Activated T-cell treated with anti-CD3 and anti-CD28 coated beads for 48 hours (primary cell): ENCODE results near the gene GRID1.

ENCODE experiments used
- DNase-seq: peaks from one replicate; pipeline ENCODE4 v3.0.0-alpha.2; 2020; ENCODE audit warnings: low read depth

Gene GRID1

DNA sequence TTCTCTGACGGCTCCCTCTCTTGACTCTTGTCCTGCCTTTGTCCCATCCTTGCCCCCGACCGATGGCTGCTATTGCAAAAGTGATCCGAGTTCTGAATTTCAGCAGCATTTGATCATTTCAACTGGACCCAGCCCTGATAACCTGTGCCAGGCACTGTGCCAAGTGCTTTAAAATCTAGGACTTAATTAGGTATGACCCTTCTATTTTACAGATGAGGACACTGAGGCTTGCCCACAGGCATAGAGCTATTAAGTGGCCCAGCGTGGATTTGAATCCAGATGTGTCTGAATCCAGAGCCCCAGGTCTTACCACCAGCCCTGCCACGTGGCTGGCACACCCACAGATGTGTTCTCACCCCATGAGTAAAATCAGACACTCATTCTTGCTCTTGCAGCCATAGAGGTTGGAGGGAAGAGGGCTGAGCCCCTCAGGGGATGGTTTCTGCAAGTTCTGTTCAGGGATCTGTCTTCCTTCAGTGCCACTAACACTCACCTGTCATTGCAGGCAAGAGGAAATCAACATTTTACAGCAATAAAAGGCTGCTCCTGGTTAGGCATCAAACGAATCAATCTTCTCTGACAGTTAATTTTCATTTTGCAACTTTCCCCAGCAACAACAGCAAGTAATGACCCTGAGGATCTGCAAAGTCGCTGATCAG, 101.2 kb downstream of the GRID1 start:
- no peak for DNase-seq

DNA sequence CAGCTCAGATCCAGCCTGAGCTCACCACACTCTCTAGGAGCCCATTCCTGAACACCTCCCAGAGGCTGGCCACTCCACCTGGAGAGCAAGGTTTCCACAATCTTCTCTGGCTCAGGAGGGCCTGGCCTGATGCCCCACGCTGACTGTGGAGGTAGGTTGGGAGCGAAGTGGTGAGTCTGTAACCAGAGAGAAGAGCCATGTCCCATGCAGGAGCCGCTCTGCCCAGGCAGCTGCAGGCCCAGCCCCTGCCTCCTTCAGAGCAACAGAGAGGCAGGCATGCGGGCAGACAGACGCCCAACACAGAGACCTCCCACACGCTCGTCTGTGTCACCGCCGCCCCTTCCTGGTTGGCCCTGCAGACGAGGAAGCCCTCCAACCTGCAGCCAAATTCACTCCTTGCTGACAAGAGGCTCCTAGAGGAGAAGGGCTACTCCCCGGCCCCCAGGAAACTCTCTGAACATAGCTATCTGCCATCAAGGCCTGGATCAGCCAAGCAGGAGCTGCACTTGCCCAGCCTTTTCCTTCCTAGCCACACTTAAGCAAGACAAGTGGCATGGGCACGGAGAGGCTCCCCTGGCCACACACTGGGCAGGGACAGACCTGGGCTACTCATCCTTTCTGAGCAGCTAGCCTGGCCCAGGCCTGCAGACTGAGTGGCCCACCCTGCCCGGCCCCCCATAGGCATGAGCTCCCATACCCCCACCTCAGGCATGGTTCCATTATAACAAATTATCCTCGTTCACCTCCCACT, 101.9 kb downstream of the GRID1 start:
- DNase-seq: no peak

DNA sequence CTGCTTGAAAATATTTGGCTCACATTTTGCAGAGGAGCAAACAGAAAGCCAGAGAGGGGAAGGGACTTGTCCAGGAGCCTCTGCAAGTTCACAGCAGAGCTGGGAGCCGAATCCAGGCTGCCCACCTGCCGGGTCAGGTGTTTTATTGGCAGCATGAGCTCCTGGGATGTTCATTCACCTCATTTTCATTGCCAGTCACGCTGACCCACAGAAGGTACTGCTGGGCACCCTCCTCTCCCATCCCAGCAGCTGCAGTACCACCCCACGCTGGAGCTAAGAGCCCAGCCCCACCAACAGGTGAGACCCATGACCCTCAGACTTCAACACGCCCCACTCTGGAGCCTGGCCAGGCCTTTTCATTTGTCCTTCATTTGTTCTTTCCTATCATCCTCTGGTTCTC, 102.7 kb downstream of the GRID1 start:
- DNase-seq: no peak

DNA sequence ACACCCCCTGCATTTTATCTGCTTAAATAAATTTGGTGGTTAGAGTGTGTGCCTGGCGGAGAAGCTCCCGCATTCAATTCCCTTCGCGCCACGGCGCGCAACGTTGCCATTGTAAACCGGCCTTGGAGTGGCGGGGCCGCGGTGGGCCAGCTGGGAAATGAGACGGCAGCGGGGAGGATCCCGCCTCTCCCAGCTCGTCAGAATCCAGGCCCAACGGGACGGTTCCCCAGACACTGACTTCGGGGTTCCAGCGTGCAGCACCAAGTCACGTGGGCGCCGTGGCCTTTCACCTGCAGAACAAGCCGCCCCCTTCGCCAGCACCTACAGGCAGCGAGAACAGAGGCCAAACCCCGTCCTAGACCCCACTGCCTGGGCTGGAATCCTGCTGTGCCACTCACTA, 103.4 kb downstream of the GRID1 start:
- DNase-seq: no peak

DNA sequence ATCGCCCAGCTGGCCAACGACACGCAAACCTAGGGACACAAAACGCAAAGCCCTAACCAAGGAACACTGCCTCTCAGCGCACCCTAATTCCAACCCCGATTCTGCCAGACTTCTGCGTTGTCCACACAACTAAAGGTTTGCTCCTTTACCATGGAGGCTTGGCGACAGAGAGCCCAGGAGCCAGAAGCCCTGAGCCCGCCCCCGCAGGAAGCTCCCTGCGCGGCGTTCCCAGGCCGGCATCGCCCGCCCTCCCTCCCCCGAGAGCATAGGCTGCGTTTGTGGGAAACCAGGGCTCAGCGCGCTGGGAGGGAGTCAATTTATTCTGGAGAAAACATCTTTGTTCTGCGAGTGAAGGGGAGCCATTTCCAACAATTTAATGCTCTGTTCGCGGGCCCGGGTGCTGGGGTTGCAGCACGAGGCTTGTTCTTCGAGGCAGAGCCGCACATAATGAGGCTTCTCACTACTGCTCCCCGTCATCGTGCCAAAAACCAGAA, 103.9 kb downstream of the GRID1 start:
- DNase-seq: no peak

DNA sequence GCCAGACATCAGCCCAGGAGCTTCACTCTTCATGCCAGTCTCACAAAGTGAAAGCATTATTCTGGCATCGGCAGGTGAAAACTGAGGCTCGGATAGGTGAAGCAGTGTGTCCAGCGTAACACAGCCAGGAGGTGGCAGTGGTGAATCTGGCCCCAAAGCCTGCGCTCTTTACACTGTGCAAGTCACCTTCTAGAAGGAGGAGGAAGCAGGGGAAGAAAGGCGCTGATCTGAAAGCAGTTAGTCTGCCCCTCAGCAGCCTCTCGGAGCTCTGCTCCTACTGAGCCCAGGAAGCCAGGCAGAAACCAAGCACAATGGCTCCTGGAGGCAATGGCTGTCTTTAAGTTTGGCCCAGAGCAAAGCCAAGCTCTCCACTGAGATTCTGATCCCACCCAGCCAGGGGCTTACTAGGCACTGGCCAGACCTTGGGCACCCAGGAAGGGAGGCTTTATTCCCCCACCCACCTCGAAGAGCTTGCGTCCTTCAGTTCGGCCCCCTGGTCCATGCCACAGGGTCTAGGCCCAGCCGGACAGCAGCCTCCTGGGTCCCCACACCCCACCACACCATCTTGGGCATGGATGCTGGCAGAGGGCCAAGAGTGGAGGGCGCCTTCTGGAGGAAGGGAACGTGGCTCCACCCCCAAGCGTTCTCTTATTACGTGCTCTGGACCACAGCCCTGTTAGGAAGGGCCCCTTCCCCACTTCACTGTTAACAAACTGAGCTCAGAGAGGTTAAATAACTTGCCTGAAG, 104.5 kb downstream of the GRID1 start:
- no peak for DNase-seq

DNA sequence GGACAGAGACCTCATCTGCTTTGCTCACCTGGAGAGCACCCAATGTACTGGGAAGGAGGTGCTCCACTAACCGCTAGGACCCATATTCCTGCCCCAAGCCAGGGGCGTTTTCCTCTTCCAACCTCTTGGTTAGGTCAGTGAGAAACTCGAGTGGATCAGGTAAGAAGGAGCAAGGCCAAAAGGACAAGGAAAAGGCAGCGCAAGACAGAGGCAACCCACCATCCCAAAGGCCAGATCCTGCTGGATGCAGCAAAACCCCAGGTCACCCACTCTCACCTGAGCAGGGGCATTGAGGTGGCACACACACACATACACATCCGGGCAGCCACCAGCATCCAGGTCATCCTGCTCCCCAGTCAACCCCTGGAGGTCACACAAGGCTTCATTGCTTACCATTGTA, 105.1 kb downstream of the GRID1 start:
- no peak for DNase-seq

DNA sequence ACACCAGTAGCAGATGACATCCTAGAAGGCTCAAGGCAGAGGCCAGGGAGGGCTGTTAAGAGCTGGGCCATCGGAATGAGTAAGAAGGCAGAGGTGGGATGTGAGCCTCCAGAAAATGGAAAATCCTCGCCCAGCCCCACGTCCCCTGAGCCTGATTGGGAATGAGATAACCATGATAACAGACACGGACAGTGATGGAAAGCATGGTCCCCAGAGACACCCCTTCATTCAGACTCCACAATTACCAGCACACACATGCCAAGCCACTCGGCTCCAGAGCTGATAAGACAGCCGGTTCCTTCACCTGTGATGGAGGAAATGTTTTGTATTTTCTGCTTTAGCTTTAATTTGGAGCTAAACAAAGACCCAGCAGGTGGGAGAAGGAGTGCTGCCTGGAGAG, 106.0 kb downstream of the GRID1 start:
- DNase-seq: no peak

DNA sequence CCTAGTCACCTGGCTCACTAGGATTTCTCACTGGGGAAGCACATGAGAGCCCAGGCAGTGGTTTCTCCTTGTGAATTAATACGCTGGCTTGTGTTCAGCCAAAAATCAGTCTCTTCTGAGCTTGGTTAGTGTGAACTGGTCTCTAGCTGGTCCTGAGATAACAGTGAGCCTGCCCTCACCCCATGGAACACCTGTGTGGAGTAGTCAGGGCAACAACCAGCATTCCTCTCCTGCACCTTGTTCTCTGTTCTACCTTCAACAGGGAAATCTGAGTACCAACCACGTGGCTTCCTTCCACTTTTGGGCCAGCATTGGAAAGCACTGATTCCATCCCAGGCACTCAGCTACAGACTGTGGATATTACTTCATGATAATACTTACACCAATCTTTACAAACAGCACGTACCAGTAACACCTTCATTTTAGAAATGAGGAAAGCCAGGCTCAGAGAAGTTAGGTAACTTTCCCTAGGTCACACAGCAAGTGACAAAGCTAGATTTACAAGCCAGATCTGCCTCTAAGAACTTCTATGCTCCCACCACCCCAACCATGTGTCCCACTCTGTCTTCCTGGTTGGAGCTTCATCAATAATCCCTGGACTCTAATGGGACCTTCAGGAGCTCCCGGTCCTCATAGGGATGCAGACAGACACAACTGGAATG, 106.6 kb downstream of the GRID1 start:
- DNase-seq: no peak

DNA sequence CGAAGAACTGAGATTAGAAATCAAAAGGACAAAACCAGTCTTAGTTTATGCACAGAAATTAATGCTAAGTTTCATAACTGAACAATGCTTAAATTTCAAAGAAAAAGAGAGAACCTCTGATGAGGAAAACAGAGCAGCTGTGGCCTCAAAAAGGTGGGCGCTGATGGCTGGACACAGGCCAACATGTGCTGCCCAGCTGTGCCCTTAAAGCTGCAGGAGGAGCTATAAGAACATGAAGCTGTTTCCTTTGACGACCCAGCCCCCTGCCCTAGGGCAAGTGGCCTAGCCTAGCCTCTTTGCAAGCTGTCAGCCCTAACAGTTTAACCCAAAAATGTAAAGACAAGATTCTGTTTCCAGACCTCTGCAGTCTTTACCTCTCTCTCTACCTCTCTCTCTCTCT, 107.7 kb downstream of the GRID1 start:
- no peak for DNase-seq

DNA sequence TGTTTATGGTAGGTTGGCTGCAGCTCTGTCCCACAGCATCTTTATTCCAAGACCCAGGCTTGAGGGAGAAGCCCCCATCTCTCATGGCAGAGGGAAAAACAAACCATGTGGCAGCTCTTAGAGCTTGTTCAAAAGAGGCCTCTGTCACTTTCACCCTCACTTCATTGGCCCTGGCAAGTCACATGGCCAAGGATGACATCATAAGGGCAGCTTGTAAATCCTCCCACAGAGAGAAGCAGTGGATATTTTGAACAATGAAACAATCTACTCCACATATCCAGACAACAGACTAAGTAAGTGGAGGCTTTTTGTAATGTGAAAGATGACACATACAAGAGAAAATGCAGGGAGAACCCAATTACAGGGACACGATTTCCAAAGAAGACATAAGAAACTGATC, 108.1 kb downstream of the GRID1 start:
- DNase-seq: no peak

DNA sequence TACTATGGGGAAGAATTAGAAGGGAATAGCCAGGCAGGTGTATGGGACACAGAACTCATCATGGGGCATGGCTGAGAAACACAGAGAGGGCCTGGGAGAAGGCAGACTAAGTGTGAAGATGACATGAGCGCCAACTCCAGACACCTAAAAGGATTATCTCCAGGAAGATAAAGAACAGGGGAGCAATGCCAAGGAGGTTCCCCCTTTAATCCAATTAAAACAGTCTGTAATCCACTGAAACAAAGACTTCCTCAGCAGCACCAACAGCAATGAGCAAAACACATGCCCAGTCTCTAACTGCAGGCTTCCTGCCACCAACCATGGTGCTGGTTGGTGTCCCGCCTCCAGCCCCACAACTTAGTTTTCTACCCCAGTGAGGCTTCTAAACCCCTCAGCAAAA, 108.9 kb downstream of the GRID1 start:
- no peak for DNase-seq

DNA sequence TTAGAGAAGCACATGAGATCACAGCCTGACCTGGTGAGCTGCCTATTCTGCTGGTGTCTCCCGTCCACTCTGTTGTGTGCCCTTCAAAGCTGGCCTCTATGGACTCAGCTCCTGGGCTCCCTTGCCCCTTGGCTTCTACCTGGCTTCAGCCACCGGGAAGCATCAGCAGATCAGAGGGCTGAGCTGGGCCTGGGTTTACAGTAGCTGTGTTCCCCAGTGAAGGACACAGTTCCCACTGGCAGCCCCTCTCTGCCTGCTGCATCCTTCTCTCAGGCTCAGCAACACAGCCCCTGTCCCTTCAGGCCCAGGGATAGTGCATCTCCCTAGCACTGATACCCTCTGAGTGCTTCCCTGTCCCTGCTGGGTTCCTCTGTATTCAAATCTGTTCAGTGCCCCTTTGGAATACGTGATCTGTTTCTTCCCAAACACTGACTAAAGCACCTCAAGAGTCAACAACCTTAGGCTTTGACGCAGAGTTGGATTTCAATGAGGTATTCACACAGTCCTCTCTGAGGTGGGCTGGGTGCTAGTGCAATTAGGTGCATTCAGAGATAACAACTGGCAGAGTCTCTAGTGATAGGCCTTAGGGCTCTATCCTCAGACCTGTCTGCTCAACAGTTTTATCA, 109.8 kb downstream of the GRID1 start:
- no peak for DNase-seq

DNA sequence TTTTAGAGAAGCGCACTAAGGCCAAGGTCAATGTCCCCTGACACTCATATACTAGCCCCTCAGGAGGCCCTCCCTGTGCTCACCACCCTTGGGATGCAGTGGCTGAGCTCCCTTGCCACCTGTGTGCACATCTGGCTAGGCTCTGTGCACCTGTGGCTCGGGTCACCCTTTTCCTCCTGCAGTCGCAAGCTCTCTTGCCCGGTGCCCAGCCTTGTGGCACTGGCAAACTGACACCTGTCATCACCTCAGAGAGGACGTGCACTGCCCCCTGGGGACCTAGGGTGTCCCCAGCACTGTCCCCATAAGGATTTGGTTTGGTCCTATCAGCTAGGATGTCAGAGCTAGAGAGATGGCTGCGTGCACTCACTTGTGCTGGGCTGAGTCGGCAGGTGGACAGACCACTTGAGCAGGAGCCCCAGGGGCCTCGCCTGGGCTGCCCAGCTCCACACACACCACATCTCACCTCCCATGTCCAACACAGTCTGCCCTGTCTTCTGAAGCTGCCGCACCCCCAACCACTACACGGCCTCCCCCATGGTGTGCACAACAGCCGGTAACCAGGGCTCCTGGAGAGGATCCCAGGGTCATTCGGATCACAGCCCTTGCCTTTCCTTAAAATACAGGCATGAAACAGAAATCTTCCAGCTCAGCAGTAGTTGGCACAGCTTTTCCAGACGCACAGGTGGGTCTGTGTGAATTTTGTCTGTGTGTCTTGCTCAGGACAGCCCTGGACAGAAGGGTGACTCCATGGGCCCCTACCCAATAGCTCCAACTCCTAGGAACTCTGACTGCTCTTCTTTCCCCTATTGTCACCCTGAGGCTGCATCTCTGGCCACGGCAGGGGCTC, 111.0 kb downstream of the GRID1 start:
- no peak for DNase-seq

DNA sequence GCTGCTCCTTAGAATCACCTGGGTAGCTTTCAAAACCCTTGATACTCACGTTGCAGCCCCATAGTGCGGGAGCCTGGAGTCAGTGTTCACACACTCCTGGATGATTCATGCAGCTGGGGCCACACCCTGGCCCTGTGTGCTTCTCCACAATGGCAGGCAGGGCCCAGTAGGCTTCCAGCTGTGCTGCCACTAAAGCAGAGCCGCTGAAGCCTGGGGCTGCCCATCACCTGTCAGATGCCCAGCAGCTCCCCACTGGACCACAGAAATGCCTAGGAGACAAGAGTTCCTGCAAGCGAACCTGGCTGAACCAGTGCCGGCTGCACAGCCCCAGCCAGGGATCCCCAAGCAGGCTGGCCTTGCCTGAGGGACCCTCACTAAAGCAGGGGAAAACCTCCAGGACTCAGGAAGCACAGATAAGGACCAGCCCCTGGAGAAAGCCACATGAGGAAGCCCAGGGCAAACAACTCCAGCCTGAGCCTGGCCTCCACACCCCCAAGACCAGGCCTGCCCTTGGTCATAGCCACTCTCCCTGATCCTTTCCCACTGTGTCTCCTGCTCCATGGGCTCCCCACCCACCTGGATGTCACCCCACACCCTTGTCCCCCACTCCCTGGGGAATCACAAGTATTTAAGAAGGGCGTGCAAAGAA, 111.9 kb downstream of the GRID1 start:
- no peak for DNase-seq

DNA sequence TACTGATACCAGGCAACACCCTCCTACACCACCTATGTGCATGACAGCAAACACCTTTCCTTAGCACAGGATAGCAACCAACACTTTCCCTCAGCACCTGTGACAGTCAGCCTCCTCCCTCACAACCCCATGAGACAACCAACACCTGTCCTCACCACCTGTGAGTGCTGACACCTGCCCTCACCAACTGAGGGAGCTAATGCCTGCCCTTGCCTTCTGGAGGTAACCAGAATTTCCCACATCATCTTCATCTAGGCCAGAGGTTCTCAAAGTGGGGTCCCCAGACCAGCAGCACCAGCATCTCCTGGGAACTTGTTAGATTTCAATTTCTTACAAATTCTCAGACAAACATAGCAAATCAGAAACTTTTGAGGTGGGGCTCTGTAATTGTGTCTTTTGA, 112.5 kb downstream of the GRID1 start:
- DNase-seq: no peak

DNA sequence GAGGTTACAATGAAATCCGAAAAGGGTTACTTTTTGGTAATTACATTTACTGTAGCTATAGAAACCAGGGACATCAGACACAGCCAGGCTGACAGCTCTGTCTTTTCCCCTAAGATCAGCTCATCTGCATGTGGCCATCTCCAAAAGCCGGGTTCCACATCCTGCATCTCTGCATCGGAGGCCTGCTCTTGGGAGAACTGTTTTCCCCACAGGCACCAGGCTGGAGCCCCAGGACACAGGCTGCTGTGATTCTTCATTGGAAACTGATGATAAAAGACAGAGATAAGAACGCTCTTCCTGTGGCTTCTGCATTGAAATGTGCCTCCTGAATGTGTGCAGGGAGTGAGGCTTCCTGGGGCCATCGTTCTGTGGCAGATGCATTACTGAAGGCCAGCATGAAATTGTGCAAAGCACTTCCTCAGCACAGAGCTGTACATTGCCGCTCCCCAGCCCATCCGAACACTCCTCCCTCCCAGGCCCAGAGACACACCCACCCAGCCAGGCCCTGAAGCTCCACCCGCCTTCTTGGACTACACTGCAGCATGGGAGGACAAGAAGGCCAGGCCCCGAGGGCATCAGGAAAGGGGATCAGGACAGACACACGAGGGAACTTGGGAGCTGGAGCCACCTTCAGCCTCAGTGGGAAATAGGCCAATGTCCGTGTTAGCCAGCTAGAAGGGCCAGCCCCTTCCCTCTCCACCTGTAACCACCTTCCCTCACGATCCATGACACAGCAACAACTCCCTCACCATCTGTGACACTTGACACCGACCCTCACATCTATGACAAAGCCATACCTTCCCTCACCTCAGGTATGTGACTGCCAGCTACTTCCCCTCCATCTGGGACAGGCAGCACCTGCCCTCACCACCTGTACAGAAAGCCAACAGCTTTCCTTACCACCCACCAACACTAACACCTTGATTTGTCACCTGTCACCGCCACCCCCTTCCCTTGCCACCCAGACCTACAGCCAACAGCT, 113.2 kb downstream of the GRID1 start:
- no peak for DNase-seq

DNA sequence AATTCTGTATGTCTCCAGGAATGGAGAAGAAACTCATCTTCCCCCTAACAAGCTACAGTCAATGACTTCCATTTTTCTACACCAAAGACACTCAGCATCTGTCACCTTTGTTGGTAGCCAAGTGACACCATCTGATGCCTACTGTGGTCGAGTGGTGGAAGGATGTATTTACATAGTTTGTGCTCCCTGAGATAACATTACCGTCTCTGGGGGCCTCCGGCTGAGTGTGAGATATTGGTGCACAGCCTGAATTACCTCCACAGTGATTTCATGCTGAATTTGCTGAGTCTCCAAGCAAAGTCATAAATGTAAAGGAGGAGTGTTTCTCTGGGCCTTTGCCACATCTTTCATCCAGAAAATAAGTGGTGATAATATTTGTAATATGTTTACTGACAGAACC, 114.0 kb downstream of the GRID1 start:
- no peak for DNase-seq

DNA sequence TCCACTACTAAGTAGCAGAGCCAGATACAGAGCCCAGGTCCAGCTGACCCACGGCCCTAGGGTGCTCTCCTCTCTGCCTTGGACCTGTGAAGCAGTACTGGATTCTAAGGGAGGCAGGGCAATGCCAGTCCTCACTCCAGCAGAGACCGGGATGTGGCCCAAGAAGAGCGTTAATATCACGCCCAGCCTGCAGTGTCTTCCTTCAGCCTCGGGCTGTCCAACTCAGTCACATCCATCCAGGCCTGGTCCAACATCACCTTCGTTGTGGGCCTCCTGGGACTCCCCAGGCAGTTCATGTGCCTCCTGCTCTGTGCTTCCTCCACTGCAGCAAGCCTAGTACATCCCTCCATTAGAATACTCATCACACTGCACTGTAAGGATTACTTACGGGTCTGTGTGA, 114.5 kb downstream of the GRID1 start:
- no peak for DNase-seq
